KMS-11 (cell line): ENCODE measurements around the gene UNC79.

Experiments used
- H2AFZ ChIP-seq: fragments of 200-600 bp; sonication (generic); 2 replicates; pipeline ENCODE4 v1.6.1; 2016; ENCODE audit warnings: antibody characterized with exemption, mixed run types, low read depth
- H3K27ac ChIP-seq: fragments of 200-600 bp; sonication (generic); 2 replicates; pipeline ENCODE4 v1.6.1; 2016; ENCODE audit warnings: mild to moderate bottlenecking, mixed run types
- H3K27me3 ChIP-seq: fragments of 200-600 bp; sonication (generic); 2 replicates; pipeline ENCODE4 v1.6.1; 2017; ENCODE audit warnings: mild to moderate bottlenecking, low read depth, mixed run types, moderate library complexity; ENCODE audit not compliant: insufficient read depth
- H3K36me3 ChIP-seq: fragments of 200-600 bp; sonication (generic); 2 replicates; pipeline ENCODE4 v1.6.1; 2017; ENCODE audit warnings: mild to moderate bottlenecking, mixed run types; ENCODE audit not compliant: insufficient read depth
- H3K4me1 ChIP-seq: fragments of 200-600 bp; sonication (generic); 2 replicates; pipeline ENCODE4 v1.6.1; 2016; ENCODE audit warnings: mild to moderate bottlenecking, low read depth, mixed run types; ENCODE audit not compliant: poor library complexity, severe bottlenecking
- H3K4me2 ChIP-seq: fragments of 200-600 bp; sonication (generic); 2 replicates; pipeline ENCODE4 v1.7.0; 2016; ENCODE audit warnings: mild to moderate bottlenecking, mixed run types
- H3K4me3 ChIP-seq: fragments of 200-600 bp; sonication (generic); IDR thresholded peaks from 2 replicates; pipeline ENCODE4 v1.6.1; 2017; ENCODE audit warnings: low read depth, low read length, mixed read lengths; ENCODE audit not compliant: insufficient read depth
- H3K79me2 ChIP-seq: fragments of 200-600 bp; sonication (generic); 2 replicates; pipeline ENCODE4 v1.6.1; 2016; ENCODE audit warnings: low read depth, mixed run types; ENCODE audit not compliant: insufficient read depth
- H3K9ac ChIP-seq: fragments of 200-600 bp; sonication (generic); 2 replicates; pipeline ENCODE4 v1.6.1; 2016; ENCODE audit warnings: mild to moderate bottlenecking, mixed run types
- H4K20me1 ChIP-seq: fragments of 200-600 bp; sonication (generic); 2 replicates; pipeline ENCODE4 v1.6.1; 2016; ENCODE audit warnings: mild to moderate bottlenecking, mixed run types; ENCODE audit not compliant: insufficient read depth
- CTCF ChIP-seq: fragments of 200-600 bp; sonication (generic); conservative IDR thresholded peaks from 2 replicates; pipeline ENCODE4 v1.6.1; 2017; ENCODE audit warnings: low read depth, mild to moderate bottlenecking, antibody characterized with exemption, low read length, moderate library complexity, mixed read lengths

UNC79 gene

GRCh38 chr14:93540235-93540634 lies 109.5 kb downstream of the UNC79 start:
- Histone ChIP-seq H3K4me3 (no peak overlapping the region), H3K36me3 (no peaks in the 10 kb centered on the region), H2AFZ (no peak overlapping the region)

GRCh38 chr14:93543766-93544165 lies 113.0 kb downstream of the UNC79 start:
- Histone ChIP-seq H3K4me2 (no peak overlapping the region), H3K27me3 (no peaks in the 10 kb centered on the region)
- peak; percentile 34; the same call in 1 of the 2 replicates for TF ChIP-seq CTCF

More at GRCh38 chr14:93540235-93540634, 109.5 kb downstream of the UNC79 start:
- TF ChIP-seq CTCF = no peak
- H3K79me2 ChIP-seq = no peaks in the 10 kb centered on the region
- H3K4me2 ChIP-seq = no peak overlapping the region
- H3K27me3 ChIP-seq = no peaks in the 10 kb centered on the region
- no peaks in the 10 kb centered on the region for H3K4me1 ChIP-seq
- no peak overlapping the region for H3K9ac ChIP-seq
- no peaks in the 10 kb centered on the region for H4K20me1 ChIP-seq
- no peak overlapping the region for H3K27ac ChIP-seq

GRCh38 chr14:93544212-93544611 lies 113.5 kb downstream of the UNC79 start:
- Histone ChIP-seq H3K4me1 (peaks cover 17% of the 10 kb centered on the region), H3K79me2 (no peaks in the 10 kb centered on the region), H3K36me3 (no peaks in the 10 kb centered on the region), H3K27me3 (no peaks in the 10 kb centered on the region), H2AFZ (no peak overlapping the region), H3K27ac (no peak overlapping the region), H3K4me2 (no peak overlapping the region), H3K9ac (no peak overlapping the region), H3K4me3 (no peak overlapping the region), H4K20me1 (no peaks in the 10 kb centered on the region)
- no peak for TF ChIP-seq CTCF

More at GRCh38 chr14:93543766-93544165, 113.0 kb downstream of the UNC79 start:
- Histone ChIP-seq H3K4me1 (peaks cover 16% of the 10 kb centered on the region), H2AFZ (no peak overlapping the region), H4K20me1 (no peaks in the 10 kb centered on the region), H3K27ac (no peak overlapping the region), H3K9ac (no peak overlapping the region), H3K79me2 (no peaks in the 10 kb centered on the region), H3K36me3 (no peaks in the 10 kb centered on the region), H3K4me3 (no peak overlapping the region)

GRCh38 chr14:93546642-93547041 lies 115.9 kb downstream of the UNC79 start:
- Histone ChIP-seq H3K79me2 (no peaks in the 10 kb centered on the region), H3K27ac (no peak overlapping the region), H4K20me1 (no peaks in the 10 kb centered on the region), H3K4me2 (no peak overlapping the region), H3K4me3 (no peak overlapping the region), H3K4me1 (peaks cover 17% of the 10 kb centered on the region), H3K36me3 (no peaks in the 10 kb centered on the region), H3K9ac (no peak overlapping the region), H2AFZ (no peak overlapping the region), H3K27me3 (no peaks in the 10 kb centered on the region)
- TF ChIP-seq CTCF = no peak
